SIG-M5 (cell line): Measurements from ENCODE around the gene OPN1SW.

Source experiments
- DNase-seq: peaks from one replicate; lab custom pipeline; 2025; lab: John Stamatoyannopoulos, UW

The OPN1SW gene

DNA sequence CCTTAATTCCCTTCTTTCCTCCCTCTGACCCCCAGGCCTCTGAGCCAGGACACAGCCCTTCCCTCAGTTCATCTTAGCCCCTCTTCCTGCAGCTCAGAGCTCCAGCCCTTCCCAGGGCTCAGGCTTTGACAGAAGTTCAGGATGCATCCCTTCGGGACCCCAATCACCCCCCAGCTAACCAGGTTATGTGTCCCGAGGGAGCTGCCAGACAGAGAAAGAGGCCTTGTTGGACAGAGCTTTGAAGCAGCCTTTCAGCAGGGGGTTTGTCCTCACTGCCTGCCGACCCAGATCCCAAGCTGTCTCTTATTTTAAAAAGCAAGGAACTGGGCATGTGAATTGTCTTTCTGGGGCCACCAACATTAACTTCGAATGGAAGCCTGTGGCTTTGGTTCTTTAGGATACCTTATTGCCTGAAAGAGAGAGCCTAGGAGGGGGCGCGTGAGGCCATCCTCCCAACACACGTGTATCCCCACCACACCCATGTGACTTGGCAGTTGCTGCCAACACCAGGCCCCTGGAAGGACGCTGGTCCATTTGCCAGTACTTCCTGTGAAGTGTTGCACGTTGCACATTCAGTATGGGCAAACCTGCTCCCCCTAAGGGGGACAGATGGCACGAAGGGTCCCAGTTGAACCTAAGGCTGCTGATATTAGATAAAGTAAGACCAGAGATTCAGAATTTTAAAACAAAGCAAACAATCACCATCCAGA is 17.0 kb upstream of the OPN1SW start:
- DNase-seq = no peak

DNA sequence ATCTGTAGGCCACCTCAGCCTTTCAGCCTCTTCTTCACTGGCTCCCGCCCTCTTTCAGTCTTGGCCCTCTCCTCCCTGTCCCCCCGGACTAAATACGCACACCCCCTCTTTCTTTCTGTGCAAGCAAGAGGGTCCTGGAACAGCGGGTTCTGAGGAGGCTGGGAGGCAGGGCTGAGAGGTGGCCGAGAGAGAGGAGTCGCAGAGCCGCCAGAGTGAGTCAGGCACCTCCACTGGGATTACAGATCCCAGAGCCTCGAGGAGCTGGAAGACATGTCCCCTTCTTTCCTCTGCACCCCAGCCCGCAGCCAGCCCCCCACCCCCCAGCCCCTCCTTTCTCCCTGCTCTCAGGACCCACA is 16.4 kb upstream of the OPN1SW start:
- DNase-seq = no peak

DNA sequence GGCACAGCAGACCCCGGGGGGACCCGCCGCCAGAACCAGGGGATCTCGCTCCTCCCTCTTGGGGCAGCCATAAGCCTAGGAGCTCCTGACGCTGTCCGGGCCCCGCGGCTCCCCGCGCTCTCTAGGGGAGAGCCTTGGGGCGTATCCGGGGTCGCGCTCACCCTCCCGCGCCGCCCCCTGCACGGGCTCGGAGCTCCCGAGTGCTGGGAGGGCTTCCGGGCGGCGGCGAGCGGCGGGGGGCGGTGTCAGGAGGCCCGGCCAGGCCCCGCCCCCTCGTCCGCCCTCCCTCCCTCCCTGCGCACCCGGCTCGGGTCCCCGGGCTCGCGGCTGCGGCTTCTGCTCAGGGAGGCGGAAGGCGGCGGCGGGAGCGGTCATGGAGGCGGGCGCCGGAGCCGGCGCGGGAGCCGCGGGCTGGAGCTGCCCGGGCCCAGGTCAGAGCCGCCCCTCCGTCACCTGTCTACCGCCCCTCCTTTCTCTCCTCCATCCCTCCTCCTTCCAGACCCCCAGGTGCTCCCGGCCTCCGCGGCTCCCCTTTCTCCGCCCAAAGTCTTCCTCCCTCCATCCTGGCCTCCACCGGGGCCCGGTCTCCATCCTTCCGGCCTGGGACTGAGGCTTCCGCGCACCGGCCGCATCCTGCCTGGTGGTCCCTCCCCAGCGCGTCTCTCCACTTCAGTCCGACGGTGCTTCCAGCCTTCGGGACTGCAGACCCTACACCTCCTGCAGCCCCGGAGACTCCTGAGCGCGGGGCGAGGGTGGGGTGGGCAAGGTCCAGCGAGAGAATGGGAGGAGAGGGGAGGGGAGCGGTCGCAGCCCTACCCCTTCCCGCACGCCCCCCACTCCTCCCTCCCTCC is 15.8 kb upstream of the OPN1SW start, which contains the start of gene CCDC136:
TSS of gene CCDC136 (plus strand) at position 848 of the 851 bp plus-strand sequence. CDS start 444 bp downstream, outside the sequence.
- DNase-seq = no peak

DNA sequence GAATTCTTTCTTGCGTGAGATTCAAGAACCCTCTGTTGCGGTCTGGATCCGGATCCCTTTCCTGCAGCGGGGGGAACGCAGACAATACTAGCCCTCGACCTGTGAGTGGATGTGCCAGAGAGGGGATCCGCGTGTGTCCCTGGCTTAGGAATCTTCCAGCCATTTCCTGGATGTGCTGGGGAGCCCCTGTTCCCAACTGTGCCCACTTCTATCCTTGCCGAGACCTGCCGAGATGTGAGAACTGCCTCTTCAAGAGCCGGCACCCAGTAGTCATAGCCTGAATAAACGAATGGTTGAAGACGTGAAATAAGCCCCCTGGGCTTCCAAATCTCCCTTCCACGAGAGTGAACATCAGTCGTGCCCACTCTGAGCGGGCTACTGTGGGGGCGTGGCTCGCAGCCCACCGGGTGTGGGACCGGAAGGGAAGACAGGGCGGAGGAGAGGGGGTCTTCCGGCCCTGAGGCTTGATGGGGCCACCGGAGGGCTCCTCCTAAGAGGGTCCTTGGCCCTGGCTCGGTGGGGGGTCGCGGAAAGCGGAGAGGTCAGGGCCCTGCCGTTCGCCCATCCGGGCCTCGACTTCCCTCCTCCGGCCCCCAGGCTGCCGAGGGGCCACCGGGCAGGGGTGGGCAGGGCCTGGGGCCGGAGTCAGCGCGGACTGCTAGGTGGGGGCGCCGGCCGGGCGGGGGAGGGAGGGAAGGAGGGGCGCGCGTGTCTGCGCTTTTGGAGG is 14.9 kb upstream of the OPN1SW start:
- DNase-seq = no peak

DNA sequence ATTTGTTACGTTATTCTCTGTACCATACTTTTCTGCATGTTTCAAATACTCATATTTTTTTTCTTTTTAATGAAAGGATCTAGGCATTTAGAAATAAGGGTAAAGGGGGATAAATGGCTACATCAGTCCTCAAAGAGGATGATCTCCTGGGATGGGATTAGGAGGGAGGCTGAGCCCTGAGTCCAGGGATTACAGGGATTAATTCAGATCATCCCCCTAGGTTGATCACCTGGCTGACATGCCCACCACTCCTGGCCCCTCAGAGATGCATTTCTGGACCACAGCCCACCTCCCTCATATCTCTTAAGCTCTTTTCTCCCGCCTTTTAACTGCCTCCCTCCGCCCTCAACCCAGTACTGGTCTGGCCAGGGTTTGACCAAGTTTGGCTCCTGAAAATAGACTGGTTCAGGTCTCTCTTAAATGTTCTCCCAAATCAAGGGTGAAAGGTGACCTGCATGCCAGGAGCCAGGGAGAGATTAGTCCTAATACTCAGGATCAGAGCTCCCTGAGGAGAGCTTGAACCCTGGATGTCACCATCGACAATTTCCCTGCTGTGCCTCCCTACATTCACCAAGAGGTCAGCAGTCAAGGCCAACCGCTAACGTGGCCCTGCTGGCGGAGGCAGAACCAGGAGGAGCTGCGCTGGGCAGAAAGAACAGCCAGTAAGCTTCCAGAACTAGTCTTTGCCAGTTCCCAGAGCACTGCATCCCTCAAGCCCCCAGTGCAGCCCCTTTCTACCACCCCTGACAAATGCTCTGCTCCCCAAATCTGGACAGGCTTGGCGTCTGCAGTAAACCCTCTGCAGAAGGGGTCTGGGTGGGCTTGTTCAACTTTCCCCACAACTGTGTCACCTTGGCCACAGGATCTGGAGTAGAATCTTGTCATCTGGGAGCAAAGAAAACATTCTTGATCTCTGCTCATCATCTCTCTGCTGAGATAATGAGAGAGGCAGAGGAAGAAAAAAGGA is 13.1 kb upstream of the OPN1SW start:
- no peak for DNase-seq

DNA sequence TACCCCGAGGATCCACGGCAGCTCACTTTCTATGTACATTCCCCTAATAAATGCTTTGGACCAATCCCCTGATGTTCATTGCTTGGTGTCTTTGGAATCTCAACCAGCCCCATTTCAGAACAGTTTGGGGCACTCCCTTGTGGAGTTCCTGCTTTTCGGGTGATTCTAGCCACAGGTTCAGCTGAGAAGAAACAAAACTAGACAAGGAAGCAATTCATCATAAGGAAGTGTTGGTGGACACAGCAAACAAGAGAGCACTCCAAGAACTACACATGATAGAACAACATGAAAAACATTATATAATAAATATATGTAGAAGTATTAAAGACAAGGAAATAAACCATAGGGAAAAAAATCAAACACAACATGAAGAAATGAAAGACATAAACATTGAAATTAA is 10.1 kb upstream of the OPN1SW start:
- DNase-seq = no peak

DNA sequence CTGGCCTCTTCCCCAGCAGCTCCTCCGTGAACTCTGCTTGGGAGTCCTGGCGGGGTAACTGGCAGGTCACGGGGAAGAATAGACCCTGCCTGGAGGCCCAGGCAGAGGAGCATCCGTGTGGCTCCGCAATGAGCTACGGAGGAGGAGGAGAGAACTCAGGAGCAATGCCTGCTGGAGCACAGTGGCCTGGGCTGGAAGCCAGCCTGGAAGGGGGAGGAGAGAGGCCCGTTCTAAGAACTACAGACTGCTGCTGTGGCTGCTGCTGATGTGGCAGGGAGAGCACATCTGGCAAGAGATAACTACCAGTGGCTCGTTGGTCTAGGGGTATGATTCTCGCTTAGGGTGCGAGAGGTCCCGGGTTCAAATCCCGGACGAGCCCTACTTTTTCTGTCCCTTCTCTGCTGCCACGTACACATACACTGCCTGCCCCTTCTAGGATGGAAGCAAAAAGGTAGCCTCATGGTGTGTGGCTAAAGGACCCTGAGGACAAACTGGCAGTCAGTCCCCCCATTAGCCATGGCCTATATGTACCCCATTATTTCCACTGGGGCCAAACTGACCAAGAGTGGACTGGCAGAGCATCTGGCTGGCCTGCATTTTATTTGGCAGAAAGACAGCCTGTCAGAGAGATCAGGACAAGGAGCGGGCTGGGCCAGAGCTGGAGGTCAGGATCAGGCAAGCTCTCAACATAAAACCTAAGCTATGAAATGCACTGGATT is 7.7 kb upstream of the OPN1SW start:
- DNase-seq = no peak

DNA sequence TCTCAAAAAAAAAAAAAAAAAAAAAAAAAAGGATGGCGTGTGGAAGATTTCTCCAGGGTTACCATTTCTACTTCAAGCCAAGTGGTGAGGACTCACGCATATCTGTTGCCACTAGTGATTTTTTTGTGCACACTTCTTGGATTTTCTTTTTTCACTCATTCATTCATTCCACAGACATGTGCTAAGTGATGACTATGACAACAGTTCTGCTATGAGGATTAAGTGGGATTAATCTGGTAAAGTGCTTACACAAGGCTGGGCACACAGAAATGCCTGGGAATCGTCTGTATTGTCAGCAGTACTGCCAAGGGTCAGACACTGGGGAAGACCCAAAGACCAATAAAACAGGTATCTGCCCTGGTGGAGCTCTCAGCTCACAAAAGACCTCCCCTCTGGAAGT is 6.3 kb upstream of the OPN1SW start:
- DNase-seq = no peak

DNA sequence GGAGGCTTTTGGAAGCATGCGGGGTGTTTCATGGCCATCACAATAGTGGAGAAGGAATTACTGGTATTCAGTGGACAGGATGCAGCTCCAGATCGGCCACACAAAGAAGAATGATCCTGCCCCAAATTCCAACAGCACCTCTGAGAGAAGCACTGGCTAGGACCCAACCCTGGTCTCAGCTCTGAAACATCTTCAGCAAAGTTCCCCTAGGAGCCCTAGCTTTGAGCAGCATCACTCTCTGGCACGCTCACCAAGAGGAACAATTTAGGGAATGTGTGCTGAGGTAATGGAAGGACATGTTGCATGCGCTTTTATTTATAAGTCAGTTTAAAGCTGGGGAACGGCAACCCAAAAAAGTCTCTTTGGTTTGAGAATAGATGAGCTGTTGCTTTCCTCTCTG is 5.5 kb upstream of the OPN1SW start:
- DNase-seq = no peak

DNA sequence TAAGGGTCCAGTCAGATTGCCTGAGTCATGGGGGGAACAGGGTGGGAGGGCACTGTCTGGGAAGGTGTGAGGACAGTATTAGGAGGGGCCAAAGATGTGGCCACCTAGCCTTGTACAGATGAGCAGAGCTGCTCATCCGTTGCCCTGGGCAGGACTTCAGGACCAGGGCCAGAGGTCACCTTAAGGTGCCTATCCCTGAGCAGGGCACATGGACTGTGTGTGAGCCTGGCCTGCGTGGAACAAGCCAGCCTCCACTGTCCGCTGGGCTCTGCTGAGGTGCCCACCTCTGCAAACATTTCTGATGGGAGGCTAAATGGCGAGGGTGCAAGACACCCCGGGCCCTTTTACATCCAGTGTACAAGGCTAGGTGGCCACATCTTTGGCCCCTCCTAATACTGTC is 3.4 kb upstream of the OPN1SW start:
- DNase-seq = no peak

DNA sequence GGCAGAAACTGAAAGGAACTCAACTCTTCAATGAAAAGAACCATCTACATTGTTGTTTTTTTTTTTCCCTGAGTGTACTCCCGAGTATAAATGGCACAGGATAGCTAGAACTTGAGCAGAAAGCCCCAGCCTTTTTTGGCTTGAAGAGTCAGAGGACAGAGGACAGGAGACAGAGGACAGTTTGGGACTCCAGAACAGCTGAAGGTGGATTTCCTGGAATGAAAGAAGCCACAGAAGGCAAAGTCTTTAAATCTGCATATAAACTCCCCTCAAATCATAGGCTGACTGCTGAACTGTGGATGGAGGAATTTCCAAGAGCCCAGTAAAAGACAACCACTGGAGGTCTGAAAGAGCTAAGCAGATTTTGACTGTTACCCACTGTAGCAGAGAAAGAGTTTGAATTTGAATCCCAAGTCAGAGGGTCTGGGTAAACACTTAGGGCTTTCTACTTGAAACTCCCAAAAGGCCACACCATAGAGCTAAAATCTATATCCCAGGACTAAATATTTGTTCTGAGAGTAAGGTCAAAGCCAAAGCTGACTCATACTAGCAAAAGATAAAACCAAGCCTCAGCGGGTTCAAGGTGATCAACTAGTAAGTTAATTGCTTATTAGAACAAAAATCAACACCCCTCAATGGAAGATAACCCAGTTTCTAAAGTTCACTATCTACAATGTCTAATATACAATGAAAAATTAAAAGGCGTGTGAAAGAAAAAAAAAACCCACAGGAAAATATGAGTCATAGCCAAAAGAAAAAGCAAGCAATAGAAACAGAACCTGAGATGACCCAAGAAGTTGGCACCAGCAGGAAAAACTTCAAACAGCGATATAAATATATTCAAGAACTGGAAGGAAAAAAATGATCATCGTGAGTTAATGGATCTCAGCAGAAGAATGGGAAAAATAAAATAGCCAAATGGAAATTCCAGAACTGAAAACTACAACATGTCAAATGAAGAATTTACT is 1.8 kb upstream of the OPN1SW start:
- no peak for DNase-seq

DNA sequence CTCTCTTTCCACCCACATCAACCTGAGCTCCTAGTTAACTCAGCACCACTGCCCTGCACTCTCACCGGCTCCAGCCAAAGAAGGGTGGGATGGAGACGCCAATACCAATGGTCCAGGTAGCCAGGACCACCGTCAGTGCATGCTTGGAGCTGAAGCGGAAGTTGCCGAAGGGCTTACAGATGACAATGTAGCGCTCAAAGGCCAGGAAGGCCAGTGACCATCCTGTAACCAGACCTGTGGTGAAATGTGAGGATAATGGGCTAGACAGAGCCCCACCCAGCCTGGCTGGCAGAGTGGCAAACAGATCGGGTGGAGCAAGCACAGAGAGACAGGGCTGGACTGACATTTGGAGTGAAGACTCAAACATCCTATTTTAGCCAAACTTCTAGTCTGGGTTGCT is 673 bp downstream of the OPN1SW start:
- DNase-seq = no peak

DNA sequence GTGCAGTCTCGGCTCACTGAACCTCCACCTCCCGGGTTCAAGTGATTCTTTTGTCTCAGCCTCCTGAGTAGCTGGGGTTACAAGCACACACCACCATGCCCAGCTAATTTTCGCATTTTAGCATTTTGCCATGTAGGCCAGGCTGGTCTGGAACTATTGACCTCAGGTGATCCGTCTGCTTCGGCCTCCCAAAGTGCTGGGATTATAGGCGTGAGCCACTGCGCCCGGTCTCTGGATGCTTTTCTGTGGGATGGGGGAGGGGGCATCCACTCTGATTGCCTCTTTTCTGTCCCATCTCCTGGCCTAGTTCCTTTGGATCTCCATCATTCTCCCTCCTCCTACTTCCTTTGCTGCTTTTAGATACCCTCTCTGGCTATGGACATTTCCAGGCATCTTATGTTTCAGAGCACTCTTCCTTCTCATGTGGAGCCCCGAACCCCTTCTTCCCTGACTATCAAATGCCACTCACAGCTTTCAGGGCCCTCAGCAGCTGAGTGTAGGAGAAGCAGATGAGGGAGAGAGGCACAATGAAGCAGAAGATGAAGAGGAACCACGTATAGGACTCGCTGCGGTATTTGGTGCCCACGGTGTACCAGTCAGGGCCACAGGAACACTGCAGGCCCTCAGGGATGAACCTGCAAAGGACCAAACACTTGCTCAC is 1.4 kb downstream of the OPN1SW start:
- DNase-seq = no peak

DNA sequence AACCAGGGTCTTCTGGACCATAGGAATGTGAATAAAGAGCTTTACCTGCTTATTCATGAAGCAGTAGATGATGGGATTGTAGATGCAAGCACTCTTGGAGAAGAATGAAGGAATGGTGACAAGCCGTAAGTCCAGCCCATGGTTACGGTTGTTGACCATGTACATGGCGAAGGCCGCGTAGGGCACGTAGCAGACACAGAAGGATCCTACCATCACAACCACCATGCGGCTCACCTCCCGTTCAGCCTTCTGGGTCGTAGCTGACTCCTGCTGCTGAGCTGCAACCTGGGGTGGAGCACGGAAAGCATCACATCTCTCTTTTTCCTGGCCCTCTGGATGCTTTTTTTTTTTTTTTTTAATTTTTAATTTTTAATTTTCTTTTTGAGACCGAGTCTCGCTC is 2.0 kb downstream of the OPN1SW start:
- DNase-seq = no peak

DNA sequence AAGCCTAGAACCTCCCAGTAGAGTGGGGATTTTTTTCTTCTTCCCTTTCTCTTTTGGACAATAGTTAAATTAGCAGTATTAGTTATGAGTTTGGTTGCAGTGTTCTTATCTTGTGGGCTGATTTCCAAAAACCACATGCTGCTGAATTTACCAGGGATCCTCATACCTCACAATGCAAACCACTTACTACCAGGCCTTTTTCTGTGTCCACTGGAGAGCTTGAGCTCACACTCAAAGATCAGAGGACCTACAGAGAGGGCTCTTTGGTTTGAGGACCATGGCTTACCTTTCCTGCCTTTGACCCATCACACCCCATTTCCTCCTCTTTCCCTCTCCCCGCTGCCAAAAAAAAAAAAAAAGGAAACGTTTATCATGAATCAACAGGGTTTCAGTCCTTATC is 5.4 kb downstream of the OPN1SW start:
- DNase-seq = no peak

DNA sequence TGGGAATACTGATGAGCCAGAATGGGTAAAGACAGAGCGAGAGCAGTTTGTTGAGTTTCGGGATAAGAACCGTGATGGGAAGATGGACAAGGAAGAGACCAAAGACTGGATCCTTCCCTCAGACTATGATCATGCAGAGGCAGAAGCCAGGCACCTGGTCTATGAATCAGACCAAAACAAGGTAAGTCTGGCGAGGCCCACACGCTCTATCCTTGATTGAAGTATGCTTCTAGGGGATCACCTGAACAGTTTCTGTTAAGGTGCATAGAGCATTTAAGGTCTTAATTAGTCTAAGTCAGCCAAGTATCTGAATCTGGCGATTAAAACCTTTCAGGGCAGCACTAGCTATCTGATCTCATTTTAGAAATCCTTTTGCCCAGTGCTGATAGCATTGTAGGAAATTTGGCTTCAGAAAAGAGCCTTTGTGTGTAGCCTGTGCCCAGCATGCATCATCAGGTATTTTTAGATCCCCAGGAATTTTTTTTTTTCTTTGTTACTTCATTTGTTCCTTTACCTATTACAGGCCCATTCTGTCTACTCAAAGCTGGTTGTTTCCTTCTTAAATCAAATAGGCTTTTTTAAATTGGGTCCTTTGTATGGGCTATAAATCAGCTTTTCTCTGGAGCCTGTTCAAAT is 8.0 kb downstream of the OPN1SW start:
- no peak for DNase-seq

DNA sequence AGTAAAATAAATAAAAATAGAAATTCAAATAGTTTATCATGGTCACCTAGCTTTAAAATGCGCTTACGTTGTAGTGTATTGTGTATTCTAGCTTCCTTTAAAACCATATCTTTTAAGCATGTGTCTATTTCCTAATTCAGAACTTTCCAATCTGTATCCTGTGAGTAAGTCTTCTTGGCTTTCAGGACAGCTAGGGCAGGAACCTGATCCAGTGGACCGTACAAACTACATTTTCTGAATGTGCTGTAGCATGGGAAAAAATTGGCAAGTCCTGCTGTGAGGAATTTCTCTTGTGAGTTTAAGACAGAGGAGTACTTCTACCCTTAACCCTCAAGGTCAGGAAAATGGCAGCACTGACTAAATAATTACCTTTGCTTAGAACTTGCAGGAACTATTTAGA is 12.1 kb downstream of the OPN1SW start:
- no peak for DNase-seq

DNA sequence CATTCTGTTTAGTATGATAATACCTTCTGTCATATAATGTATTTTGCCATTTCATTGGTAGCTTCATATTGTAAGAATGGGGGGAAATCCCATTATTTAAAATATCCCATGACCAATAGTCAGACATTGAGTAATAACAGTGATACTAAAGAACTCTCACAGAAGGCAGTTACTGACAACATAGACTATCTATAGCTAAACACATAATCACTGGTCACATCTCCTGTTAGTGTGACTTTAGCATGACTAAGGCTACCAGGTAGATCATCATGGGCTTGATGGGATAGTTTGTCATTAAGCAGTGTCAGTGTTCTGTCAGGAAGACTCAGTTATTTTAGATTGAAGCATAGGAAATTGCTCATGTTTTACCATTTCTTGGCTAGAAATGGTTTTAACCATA is 16.4 kb downstream of the OPN1SW start:
- DNase-seq = no peak

DNA sequence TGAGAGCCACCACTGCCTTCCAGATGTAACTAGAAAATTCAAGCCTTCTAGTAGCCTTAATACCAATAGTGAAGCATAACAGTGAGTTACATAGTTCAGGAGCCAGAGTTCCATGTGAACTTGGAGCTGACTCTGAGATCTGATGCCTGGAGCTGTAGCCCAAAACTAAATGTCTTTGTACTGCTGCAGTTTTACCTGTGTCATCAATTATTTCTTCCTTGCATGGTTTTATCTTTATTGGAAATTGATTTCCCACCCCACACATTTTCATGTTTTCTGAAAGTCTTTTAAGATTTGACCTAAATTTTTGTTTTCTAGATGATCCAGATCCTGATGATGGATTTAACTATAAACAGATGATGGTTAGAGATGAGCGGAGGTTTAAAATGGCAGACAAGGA is 17.0 kb downstream of the OPN1SW start:
- no peak for DNase-seq
